HG02885 (cell line): ENCODE data around the gene EPGN.

ENCODE experiments used
- ATAC-seq: cut with Tn5 transposase; IDR thresholded peaks from one replicate; pipeline ENCODE4 v1.9.1; 2021; ENCODE audit warnings: mild to moderate bottlenecking; ENCODE audit not compliant: unreplicated experiment, poor library complexity

The EPGN gene

GRCh38 chr4:74307170-74307569 lies 1.1 kb upstream of the EPGN start:
- ATAC-seq: no peak

GRCh38 chr4:74309223-74309622 lies 953 bp downstream of the EPGN start:
- no peak for ATAC-seq

- ATAC-seq: peak; percentile 74
Measured at GRCh38 chr4:74311696-74312313, 3.5 kb downstream of the EPGN start.

- ATAC-seq: no peak
Measured at GRCh38 chr4:74314329-74314728, 6.1 kb downstream of the EPGN start.

GRCh38 chr4:74314944-74315343 lies 6.7 kb downstream of the EPGN start:
- ATAC-seq: no peak

- no peak for ATAC-seq
Measured at GRCh38 chr4:74315376-74315775, 7.1 kb downstream of the EPGN start.

GRCh38 chr4:74316397-74316796 lies 8.1 kb downstream of the EPGN start:
- ATAC-seq: no peak

- ATAC-seq: no peak
Measured at GRCh38 chr4:74317616-74318246, 9.5 kb downstream of the EPGN start.

- ATAC-seq: no peak
Measured at GRCh38 chr4:74318276-74318675, 10.0 kb downstream of the EPGN start.

- ATAC-seq: no peak
Measured at GRCh38 chr4:74319470-74319869, 11.2 kb downstream of the EPGN start.

- peak; percentile 82 for ATAC-seq
Measured at GRCh38 chr4:74320559-74321118, 12.4 kb downstream of the EPGN start.

- no peak for ATAC-seq
Measured at GRCh38 chr4:74322301-74322700, 14.0 kb downstream of the EPGN start.

- no peak for ATAC-seq
Measured at GRCh38 chr4:74323663-74324062, 15.4 kb downstream of the EPGN start.

GRCh38 chr4:74324262-74324661 lies 16.0 kb downstream of the EPGN start:
- no peak for ATAC-seq

GRCh38 chr4:74325886-74326285 lies 17.6 kb downstream of the EPGN start:
- ATAC-seq: no peak

GRCh38 chr4:74327762-74328161 lies 19.5 kb downstream of the EPGN start:
- no peak for ATAC-seq

- ATAC-seq: no peak
Measured at GRCh38 chr4:74328501-74328900, 20.2 kb downstream of the EPGN start.

- no peak for ATAC-seq
Measured at GRCh38 chr4:74329307-74329706, 21.0 kb downstream of the EPGN start.

GRCh38 chr4:74330295-74330750 lies 22.1 kb downstream of the EPGN start:
- ATAC-seq: no peak

GRCh38 chr4:74331252-74331651 lies 23.0 kb downstream of the EPGN start:
- no peak for ATAC-seq

- no peak for ATAC-seq
Measured at GRCh38 chr4:74331944-74332343, 23.7 kb downstream of the EPGN start.

GRCh38 chr4:74334636-74335035 lies 26.4 kb downstream of the EPGN start:
- no peak for ATAC-seq
